PC-9 (cell line): ENCODE results near the gene RYR2. TPM values are rescaled to one million over a fixed set of nuclear protein-coding genes. Genes with fewer than 3 reads are reported as not detected.

Source experiments
- BruUV-seq: library from RNA; stranded (reverse); fragments of 400-500 nt; replicated peaks from 2 replicates; lab custom pipeline; 2021; lab: Mats Ljungman, UMichigan
- CTCF ChIA-PET: fragments of 300-600 bp; sonication (Branson Sonifier 250); formaldehyde crosslinking; loops from one replicate; lab custom pipeline; 2022; ENCODE audit warnings: antibody characterized with exemption; lab: Charles Lee
- POLR2A ChIA-PET: fragments of 300-600 bp; sonication (Branson Sonifier 250); formaldehyde crosslinking; loops from one replicate; lab custom pipeline; 2022; ENCODE audit warnings: antibody characterized with exemption; ENCODE audit not compliant: unreplicated experiment; lab: Charles Lee
- DNase-seq, 2 experiments: peaks; one replicate each; pipeline versions ENCODE4 v3.0.0 to v3.0.0-alpha.2; 2015 to 2022; ENCODE audit warnings: mixed read lengths in 1 of 2
- H2AFZ ChIP-seq: fragments of 200-600 bp; sonication (generic); 2 replicates; pipeline ENCODE4 v1.8.1; 2017; ENCODE audit warnings: antibody characterized with exemption
- H3F3A ChIP-seq: fragments of 200-600 bp; sonication (generic); 2 replicates; pipeline ENCODE4 v1.8.1; 2017; ENCODE audit warnings: antibody characterized with exemption, mild to moderate bottlenecking, low read depth; ENCODE audit not compliant: insufficient read depth
- H3K27ac ChIP-seq: fragments of 200-600 bp; sonication (generic); 2 replicates; pipeline ENCODE4 v1.6.1; 2016; ENCODE audit warnings: mixed run types
- H3K27me3 ChIP-seq: fragments of 200-600 bp; sonication (generic); 2 replicates; pipeline ENCODE4 v1.6.1; 2016; ENCODE audit warnings: low read depth, mixed run types; ENCODE audit not compliant: insufficient read depth
- H3K36me3 ChIP-seq: fragments of 200-600 bp; sonication (generic); 2 replicates; pipeline ENCODE4 v1.6.1; 2016; ENCODE audit warnings: low read depth, mixed run types
- H3K4me1 ChIP-seq: fragments of 200-600 bp; sonication (generic); replicated peaks from 2 replicates; pipeline ENCODE4 v1.6.1; 2016; ENCODE audit warnings: mixed run types; ENCODE audit not compliant: insufficient read depth
- H3K4me2 ChIP-seq: fragments of 200-600 bp; sonication (generic); 2 replicates; pipeline ENCODE4 v1.6.1; 2017; ENCODE audit warnings: mixed run types
- H3K4me3 ChIP-seq: fragments of 200-600 bp; sonication (generic); 2 replicates; pipeline ENCODE4 v1.6.1; 2016; ENCODE audit warnings: mixed run types
- H3K79me2 ChIP-seq: fragments of 200-600 bp; sonication (generic); 2 replicates; pipeline ENCODE4 v1.6.1; 2017; ENCODE audit warnings: low read depth, mixed run types
- H3K9me2 ChIP-seq: fragments of 200-600 bp; sonication (generic); 2 replicates; pipeline ENCODE4 v1.8.1; 2017; ENCODE audit warnings: mild to moderate bottlenecking; ENCODE audit not compliant: insufficient read depth
- H3K9me3 ChIP-seq: fragments of 200-600 bp; sonication (generic); 2 replicates; pipeline ENCODE4 v1.8.1; 2016; ENCODE audit warnings: low read depth; ENCODE audit not compliant: insufficient read depth
- H4K20me1 ChIP-seq: fragments of 200-600 bp; sonication (generic); 2 replicates; pipeline ENCODE4 v1.8.1; 2017; ENCODE audit not compliant: insufficient read depth
- CTCF ChIP-seq: fragments of 200-600 bp; sonication (generic); conservative IDR thresholded peaks from 2 replicates; pipeline ENCODE4 v1.6.1; 2017; ENCODE audit warnings: mixed run types, antibody characterized with exemption, mild to moderate bottlenecking, moderate library complexity
- EZH2 ChIP-seq: fragments of 200-600 bp; sonication (generic); IDR thresholded peaks from 2 replicates; pipeline ENCODE4 v1.8.0; 2017; ENCODE audit warnings: antibody characterized with exemption, low read depth
- intact Hi-C: fragments of 100-400 bp; cut with micrococcal nuclease; formaldehyde crosslinking; loops from one replicate; pipeline ENCODE4 v1.10.0; 2022; ENCODE audit not compliant: unreplicated experiment
- total RNA-seq: library from RNA; stranded (reverse); gene quantifications from 2 replicates; pipeline ENCODE4 v1.2.3, GENCODE V29; 2021

RYR2 gene
- total RNA-seq, 1 experiment from 2014 or later, result not detected

- intact Hi-C loops, result no loop called here
- Histone ChIP-seq H3F3A (no peaks in the 10 kb centered on the region), H3K79me2 (no peaks in the 10 kb centered on the region), H3K4me3 (no peak overlapping the region), H4K20me1 (no peaks in the 10 kb centered on the region), H3K27me3 (peaks cover 13% of the 10 kb centered on the region; the same call in 1 of the 2 replicates), H3K36me3 (no peaks in the 10 kb centered on the region), H3K4me2 (no peak overlapping the region), H3K9me3 (no peaks in the 10 kb centered on the region), H3K27ac (no peak overlapping the region), H2AFZ (no peak overlapping the region), H3K9me2 (no peaks in the 10 kb centered on the region), H3K4me1 (no peaks in the 10 kb centered on the region)
- ChIA-PET CTCF (no interaction called here), POLR2A (no interaction called here)
- no peak for DNase-seq
- no TSS peak for BruUV-seq
- no peak for TF ChIP-seq EZH2
- no peak for TF ChIP-seq CTCF
Measured at GRCh38 chr1:237296861-237297260, 254.9 kb downstream of the RYR2 start.

GRCh38 chr1:237300642-237301041, 258.7 kb downstream of the RYR2 start:
- H4K20me1 ChIP-seq, result no peaks in the 10 kb centered on the region
- no peaks in the 10 kb centered on the region for H3K9me3 ChIP-seq
- peaks cover 13% of the 10 kb centered on the region; the same call in 1 of the 2 replicates for H3K27me3 ChIP-seq
- no peak overlapping the region for H3K4me2 ChIP-seq
- H3K27ac ChIP-seq, result no peak overlapping the region
- no peaks in the 10 kb centered on the region for H3K79me2 ChIP-seq
- H3K36me3 ChIP-seq, result no peaks in the 10 kb centered on the region
- no peak for DNase-seq
- no peak overlapping the region for H2AFZ ChIP-seq
- no TSS peak for BruUV-seq
- ChIA-PET POLR2A (no interaction called here), CTCF (no interaction called here)
- TF ChIP-seq EZH2 (no peak), CTCF (no peak)
- H3K4me1 ChIP-seq, result no peaks in the 10 kb centered on the region
- H3K4me3 ChIP-seq, result no peak overlapping the region
- no peaks in the 10 kb centered on the region for H3F3A ChIP-seq
- intact Hi-C loops, result no loop called here
- no peaks in the 10 kb centered on the region for H3K9me2 ChIP-seq

GRCh38 chr1:237303929-237304328, 261.9 kb downstream of the RYR2 start:
- ChIA-PET POLR2A (no interaction called here), CTCF (no interaction called here)
- H3K4me3 ChIP-seq, result no peak overlapping the region
- BruUV-seq, result no TSS peak
- intact Hi-C loops, result no loop called here
- H3K27ac ChIP-seq, result no peak overlapping the region
- H4K20me1 ChIP-seq, result no peaks in the 10 kb centered on the region
- no peaks in the 10 kb centered on the region for H3K4me1 ChIP-seq
- H3K27me3 ChIP-seq, result peaks cover 13% of the 10 kb centered on the region; the same call in 1 of the 2 replicates
- no peak for DNase-seq
- no peak overlapping the region for H3K4me2 ChIP-seq
- no peaks in the 10 kb centered on the region for H3K79me2 ChIP-seq
- no peaks in the 10 kb centered on the region for H3F3A ChIP-seq
- no peak overlapping the region for H2AFZ ChIP-seq
- H3K36me3 ChIP-seq, result no peaks in the 10 kb centered on the region
- no peaks in the 10 kb centered on the region for H3K9me3 ChIP-seq
- TF ChIP-seq EZH2, result no peak
- TF ChIP-seq CTCF, result no peak
- H3K9me2 ChIP-seq, result no peaks in the 10 kb centered on the region
